Heart left ventricle (tissue), 13 donors: Measurements from ENCODE around the gene STAU1.

ENCODE experiments used
- POLR2A ChIP-seq, 2 donors: fragments of 450-650 bp; IDR thresholded peaks; one replicate each; pipeline ENCODE4 v1.6.1; 2017; ENCODE audit warnings: antibody characterized with exemption in 2 of 2, mild to moderate bottlenecking in 2 of 2, moderate library complexity in 2 of 2
- TF ChIP-seq, protein P1 (sequence below), 12 donors: fragments of 200-600 bp; sonication (generic) in 4 of 12; IDR thresholded peaks; one replicate each; pipeline versions ENCODE4 v1.5.0 to v1.8.0; 2018 to 2022; ENCODE audit warnings: antibody characterized with exemption in 12 of 12, mild to moderate bottlenecking in 5 of 12
- donor health status: ischemic (EF 13 %, LVEDD 7.1; RV severe dilation, severe dysfunction).
- donor health status: DM: no; HTN: yes; CAD: no.
- donor health status: DM: no; HTN: no; CAD: no.
- donor health status: ischemic (EF 25% LVEDD 6.9; RV normal size, moderate dysfunction).
- donor health status: ischemic (EF 25% LVEDD 5.7; RV mildly dilated, moderate dysfunction).
- donor health status: ischemic (EF 35%, LVEDD 5.7; RV mildly dilated, moderate dysfunction).
- donor health status: nonischemic (EF 11% LVEDD 7.7; RV severe dilation, severe dysfunction).
- donor health status: DM: yes; HTN: yes; CAD: no.
- donor health status: PGD.
- donor health status: ischemic (EF 29% LVEDD 5.4; RV normal size, mild dysfunction).
- donor health status: nonischemic (EF 23%, LVEDD 6.1; RV moderate dilation, normal function).

DNA sequence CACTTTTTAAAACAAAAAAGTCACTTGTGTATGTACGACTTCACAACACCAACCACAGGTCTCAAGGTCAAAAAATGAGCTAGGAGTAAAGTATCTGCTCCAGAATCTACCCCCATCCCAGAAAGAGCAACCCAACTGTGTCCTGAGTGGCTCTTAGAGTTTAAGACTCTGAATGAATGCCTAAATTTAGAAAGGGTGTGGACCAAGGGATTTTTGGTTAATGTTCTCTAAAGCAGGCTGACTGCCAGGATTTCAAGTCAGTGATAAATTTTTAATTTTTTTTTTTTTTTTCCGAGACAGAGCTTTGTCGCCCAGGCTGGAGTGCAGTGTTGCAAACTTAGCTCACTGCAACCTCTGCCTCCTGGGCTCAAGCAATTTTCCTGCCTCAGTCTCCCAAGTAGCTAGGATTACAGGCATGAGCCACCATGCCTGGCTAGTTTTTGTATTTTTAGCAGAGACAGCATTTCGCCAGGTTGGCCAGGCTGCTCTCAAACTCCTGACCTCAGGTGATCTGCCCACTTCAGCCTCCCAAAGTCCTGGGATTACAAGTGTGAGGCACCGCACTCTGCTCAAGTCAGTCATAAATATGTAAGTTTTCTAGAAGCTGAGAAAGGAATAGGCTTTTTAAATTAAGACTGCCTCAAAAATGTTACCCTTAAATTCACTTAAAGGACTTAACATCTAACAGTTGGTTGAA, 20.2 kb downstream of the STAU1 start:
- TF ChIP-seq, protein P1, sequence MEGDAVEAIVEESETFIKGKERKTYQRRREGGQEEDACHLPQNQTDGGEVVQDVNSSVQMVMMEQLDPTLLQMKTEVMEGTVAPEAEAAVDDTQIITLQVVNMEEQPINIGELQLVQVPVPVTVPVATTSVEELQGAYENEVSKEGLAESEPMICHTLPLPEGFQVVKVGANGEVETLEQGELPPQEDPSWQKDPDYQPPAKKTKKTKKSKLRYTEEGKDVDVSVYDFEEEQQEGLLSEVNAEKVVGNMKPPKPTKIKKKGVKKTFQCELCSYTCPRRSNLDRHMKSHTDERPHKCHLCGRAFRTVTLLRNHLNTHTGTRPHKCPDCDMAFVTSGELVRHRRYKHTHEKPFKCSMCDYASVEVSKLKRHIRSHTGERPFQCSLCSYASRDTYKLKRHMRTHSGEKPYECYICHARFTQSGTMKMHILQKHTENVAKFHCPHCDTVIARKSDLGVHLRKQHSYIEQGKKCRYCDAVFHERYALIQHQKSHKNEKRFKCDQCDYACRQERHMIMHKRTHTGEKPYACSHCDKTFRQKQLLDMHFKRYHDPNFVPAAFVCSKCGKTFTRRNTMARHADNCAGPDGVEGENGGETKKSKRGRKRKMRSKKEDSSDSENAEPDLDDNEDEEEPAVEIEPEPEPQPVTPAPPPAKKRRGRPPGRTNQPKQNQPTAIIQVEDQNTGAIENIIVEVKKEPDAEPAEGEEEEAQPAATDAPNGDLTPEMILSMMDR (IDR thresholded peaks at IDR 0.05) = no peak
- TF ChIP-seq POLR2A (IDR thresholded peaks at IDR 0.05) = no peak
